Panc1 (cell line): ENCODE data around the gene RNF114. TPM values are rescaled to one million over a fixed set of nuclear protein-coding genes. Genes with fewer than 3 reads are reported as not detected.
"Not testable (repeated sequence)": the region's sequence is repeated elsewhere in the genome, so short reads cannot be mapped to it uniquely, and the experiment has no call there.

Experiments used
- ATAC-seq: fragments of 200-7000 bp; cut with Tn5 transposase; 2 replicates; pipeline ENCODE4 v1.9.1; 2020; ENCODE audit warnings: mild to moderate bottlenecking, moderate library complexity
- BruUV-seq: library from RNA; stranded (reverse); fragments of 400-500 nt; replicated peaks from 2 replicates; lab custom pipeline; 2021; lab: Mats Ljungman, UMichigan
- CTCF ChIA-PET: fragments of 300-600 bp; sonication (Branson Sonifier 250); formaldehyde crosslinking; loops from one replicate; lab custom pipeline; 2022; ENCODE audit warnings: antibody characterized with exemption; lab: Charles Lee
- POLR2A ChIA-PET: fragments of 300-600 bp; sonication (Branson Sonifier 250); formaldehyde crosslinking; loops from one replicate; lab custom pipeline; 2022; ENCODE audit warnings: antibody characterized with exemption; lab: Charles Lee
- DNase-seq: peaks from one replicate; pipeline ENCODE4 v3.0.0-alpha.2; 2010; ENCODE audit warnings: low read depth, low spot score
- H3K27ac ChIP-seq: 2 replicates; pipeline ENCODE4 v1.5.1; 2011; ENCODE audit warnings: mild to moderate bottlenecking, low read length, inconsistent platforms
- H3K27me3 ChIP-seq: fragments of 200-500 bp; sonication (Bioruptor generic); 2 replicates; pipeline ENCODE4 v1.6.0; 2014; ENCODE audit warnings: low read length, inconsistent platforms; ENCODE audit not compliant: control insufficient read depth, insufficient read depth
- H3K36me3 ChIP-seq: fragments of 200-500 bp; sonication (Bioruptor generic); 2 replicates; pipeline ENCODE4 v1.5.1; 2014; ENCODE audit warnings: inconsistent platforms, mild to moderate bottlenecking, low read length, moderate library complexity; ENCODE audit not compliant: control insufficient read depth, insufficient read depth
- H3K4me1 ChIP-seq: 2 replicates; pipeline ENCODE4 v1.5.1; 2011; ENCODE audit warnings: inconsistent platforms, mild to moderate bottlenecking, low read length, moderate library complexity; ENCODE audit not compliant: control insufficient read depth, insufficient read depth
- H3K4me3 ChIP-seq, 2 experiments: 2 replicates each; pipeline ENCODE4 v1.5.1; 2011 to 2012; ENCODE audit warnings: low read depth in 2 of 2, low read length in 2 of 2, mild to moderate bottlenecking in 2 of 2, inconsistent platforms in 1 of 2, moderate library complexity in 1 of 2
- H3K9me3 ChIP-seq: fragments of 200-500 bp; sonication (Bioruptor generic); 2 replicates; pipeline ENCODE4 v1.5.1; 2014; ENCODE audit warnings: low read depth, mild to moderate bottlenecking, inconsistent platforms, low read length, moderate library complexity; ENCODE audit not compliant: control insufficient read depth, insufficient read depth
- POLR2AphosphoS5 ChIP-seq: IDR thresholded peaks from 2 replicates; pipeline ENCODE4 v1.6.1; 2012; ENCODE audit warnings: mild to moderate bottlenecking, low read depth, low read length, moderate library complexity
- SIN3A ChIP-seq: IDR thresholded peaks from 2 replicates; pipeline ENCODE4 v1.6.1; 2012; ENCODE audit warnings: low read depth, mild to moderate bottlenecking, low read length, moderate library complexity, borderline replicate concordance; ENCODE audit not compliant: insufficient read depth
- TCF7L2 ChIP-seq: IDR thresholded peaks from 2 replicates; pipeline ENCODE4 v1.6.1; 2011; ENCODE audit warnings: mild to moderate bottlenecking, low read depth, low read length, inconsistent platforms
- in situ Hi-C: cut with HindIII; loops from 2 replicates; pipeline ENCODE4 v1.10.0; 2016; ENCODE audit warnings: low sequenced_read_pairs, low pct_unique_long_range_greater_than_20kb
- intact Hi-C: fragments of 100-400 bp; cut with micrococcal nuclease; formaldehyde crosslinking; loops from one replicate; pipeline ENCODE4 v1.10.0; 2022; ENCODE audit not compliant: unreplicated experiment
- total RNA-seq: library from RNA; stranded (reverse); gene quantifications from one replicate; pipeline ENCODE4 v1.2.1, GENCODE V29; 2021; ENCODE audit not compliant: unreplicated experiment
- TF ChIP-seq, protein P1 (sequence below), 2 experiments: IDR thresholded peaks; 2 replicates each; pipeline ENCODE4 v1.6.1; 2011 to 2012; ENCODE audit warnings: low read depth in 2 of 2, control low read depth in 1 of 2, low read length in 1 of 2, mild to moderate bottlenecking in 1 of 2, moderate library complexity in 1 of 2; ENCODE audit not compliant: insufficient read depth in 1 of 2
- TF ChIP-seq, protein P2 (sequence below): fragments of 450-650 bp; IDR thresholded peaks from 2 replicates; pipeline ENCODE4 v1.5.1; 2017; ENCODE audit warnings: mild to moderate bottlenecking

The RNF114 gene
- total RNA-seq, 1 experiment from 2014 or later: 70.0 TPM

DNA sequence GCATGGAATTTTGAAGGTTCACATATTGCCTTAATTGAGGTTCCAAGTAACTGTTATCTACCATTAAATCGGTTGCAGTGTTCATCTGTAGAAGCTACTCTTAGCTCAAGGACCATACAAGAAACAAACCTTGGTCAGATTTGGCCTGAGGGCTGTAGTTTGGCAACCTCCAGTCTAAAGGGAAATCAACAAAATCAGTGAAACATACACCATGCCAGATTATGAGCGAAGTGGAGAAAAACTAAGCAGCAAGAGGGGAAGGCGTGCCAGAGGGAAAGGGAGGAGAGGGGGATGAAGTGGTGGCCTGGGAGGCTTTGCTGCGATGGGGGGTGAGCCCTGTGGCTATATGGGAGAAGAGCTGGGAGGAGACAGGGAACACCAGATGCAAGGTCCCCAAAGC, 37.8 kb downstream of the RNF114 start:
- H3K36me3 ChIP-seq: no peaks in the 10 kb centered on the region
- no peaks in the 10 kb centered on the region for H3K9me3 ChIP-seq
- BruUV-seq: no TSS peak
- intact Hi-C loops: no loop called here
- no peaks in the 10 kb centered on the region; the same call in 1 of the 2 replicates for H3K4me1 ChIP-seq
- DNase-seq (no peak), ATAC-seq (no peak)
- ChIA-PET POLR2A (no interaction called here), CTCF (no interaction called here)
- H3K4me3 ChIP-seq: no peak overlapping the region
- H3K27ac ChIP-seq: no peak overlapping the region
- in situ Hi-C loops: no loop called here
- TF ChIP-seq SIN3A: no peak
- no peak for TF ChIP-seq POLR2AphosphoS5
- TF ChIP-seq, protein P1, sequence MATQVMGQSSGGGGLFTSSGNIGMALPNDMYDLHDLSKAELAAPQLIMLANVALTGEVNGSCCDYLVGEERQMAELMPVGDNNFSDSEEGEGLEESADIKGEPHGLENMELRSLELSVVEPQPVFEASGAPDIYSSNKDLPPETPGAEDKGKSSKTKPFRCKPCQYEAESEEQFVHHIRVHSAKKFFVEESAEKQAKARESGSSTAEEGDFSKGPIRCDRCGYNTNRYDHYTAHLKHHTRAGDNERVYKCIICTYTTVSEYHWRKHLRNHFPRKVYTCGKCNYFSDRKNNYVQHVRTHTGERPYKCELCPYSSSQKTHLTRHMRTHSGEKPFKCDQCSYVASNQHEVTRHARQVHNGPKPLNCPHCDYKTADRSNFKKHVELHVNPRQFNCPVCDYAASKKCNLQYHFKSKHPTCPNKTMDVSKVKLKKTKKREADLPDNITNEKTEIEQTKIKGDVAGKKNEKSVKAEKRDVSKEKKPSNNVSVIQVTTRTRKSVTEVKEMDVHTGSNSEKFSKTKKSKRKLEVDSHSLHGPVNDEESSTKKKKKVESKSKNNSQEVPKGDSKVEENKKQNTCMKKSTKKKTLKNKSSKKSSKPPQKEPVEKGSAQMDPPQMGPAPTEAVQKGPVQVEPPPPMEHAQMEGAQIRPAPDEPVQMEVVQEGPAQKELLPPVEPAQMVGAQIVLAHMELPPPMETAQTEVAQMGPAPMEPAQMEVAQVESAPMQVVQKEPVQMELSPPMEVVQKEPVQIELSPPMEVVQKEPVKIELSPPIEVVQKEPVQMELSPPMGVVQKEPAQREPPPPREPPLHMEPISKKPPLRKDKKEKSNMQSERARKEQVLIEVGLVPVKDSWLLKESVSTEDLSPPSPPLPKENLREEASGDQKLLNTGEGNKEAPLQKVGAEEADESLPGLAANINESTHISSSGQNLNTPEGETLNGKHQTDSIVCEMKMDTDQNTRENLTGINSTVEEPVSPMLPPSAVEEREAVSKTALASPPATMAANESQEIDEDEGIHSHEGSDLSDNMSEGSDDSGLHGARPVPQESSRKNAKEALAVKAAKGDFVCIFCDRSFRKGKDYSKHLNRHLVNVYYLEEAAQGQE (IDR thresholded peaks at IDR 0.05; ENCODE audit: insufficient read depth in 1 of 2, low read depth in 2 of 2, low read length in 1 of 2): no peak
- H3K27me3 ChIP-seq: no peaks in the 10 kb centered on the region

DNA sequence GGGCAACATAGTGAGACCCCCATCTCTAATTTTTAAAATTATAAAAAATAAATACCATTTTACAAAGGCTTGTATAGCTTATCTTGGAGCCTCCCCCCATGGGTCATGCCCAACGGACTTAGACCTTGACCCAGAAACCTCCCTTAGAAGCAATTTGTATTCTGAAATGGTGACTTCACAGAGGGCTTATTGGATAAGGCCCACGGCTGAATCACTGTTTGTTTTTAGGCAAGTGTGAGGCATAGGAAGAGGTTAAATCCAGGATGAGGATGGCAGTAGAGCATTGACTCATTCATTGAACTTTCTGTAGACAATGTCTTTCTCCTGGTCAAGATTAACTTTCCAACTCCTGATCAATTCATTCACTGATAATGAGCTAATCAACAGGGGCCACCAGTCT, 40.3 kb downstream of the RNF114 start:
- H3K36me3 ChIP-seq: no peaks in the 10 kb centered on the region
- no peak overlapping the region for H3K4me3 ChIP-seq
- ChIA-PET CTCF (interaction anchor here (0.7 to 2.5 kb wide), 3 partner anchors 13 to 247 kb away, joined by 3 to 11 read pairs (median 5); no protein-coding TSS in a partner anchor), POLR2A (interaction anchor here (0.6 kb wide), 1 partner anchor 19 kb away, joined by 11 read pairs; no protein-coding TSS in a partner anchor)
- no peak for ATAC-seq
- no peaks in the 10 kb centered on the region for H3K27me3 ChIP-seq
- in situ Hi-C loops: no loop called here
- H3K4me1 ChIP-seq: no peaks in the 10 kb centered on the region; the same call in 1 of the 2 replicates
- TF ChIP-seq, protein P2, sequence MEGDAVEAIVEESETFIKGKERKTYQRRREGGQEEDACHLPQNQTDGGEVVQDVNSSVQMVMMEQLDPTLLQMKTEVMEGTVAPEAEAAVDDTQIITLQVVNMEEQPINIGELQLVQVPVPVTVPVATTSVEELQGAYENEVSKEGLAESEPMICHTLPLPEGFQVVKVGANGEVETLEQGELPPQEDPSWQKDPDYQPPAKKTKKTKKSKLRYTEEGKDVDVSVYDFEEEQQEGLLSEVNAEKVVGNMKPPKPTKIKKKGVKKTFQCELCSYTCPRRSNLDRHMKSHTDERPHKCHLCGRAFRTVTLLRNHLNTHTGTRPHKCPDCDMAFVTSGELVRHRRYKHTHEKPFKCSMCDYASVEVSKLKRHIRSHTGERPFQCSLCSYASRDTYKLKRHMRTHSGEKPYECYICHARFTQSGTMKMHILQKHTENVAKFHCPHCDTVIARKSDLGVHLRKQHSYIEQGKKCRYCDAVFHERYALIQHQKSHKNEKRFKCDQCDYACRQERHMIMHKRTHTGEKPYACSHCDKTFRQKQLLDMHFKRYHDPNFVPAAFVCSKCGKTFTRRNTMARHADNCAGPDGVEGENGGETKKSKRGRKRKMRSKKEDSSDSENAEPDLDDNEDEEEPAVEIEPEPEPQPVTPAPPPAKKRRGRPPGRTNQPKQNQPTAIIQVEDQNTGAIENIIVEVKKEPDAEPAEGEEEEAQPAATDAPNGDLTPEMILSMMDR: no peak
- TF ChIP-seq POLR2AphosphoS5 (no peak), SIN3A (no peak), TCF7L2 (no peak)
- TF ChIP-seq, protein P1 (IDR thresholded peaks at IDR 0.05; ENCODE audit: insufficient read depth in 1 of 2, low read depth in 2 of 2, low read length in 1 of 2): no peak
- no peak overlapping the region for H3K27ac ChIP-seq
- DNase-seq: no peak
- H3K9me3 ChIP-seq: no peaks in the 10 kb centered on the region
- no TSS peak for BruUV-seq
- intact Hi-C loops: no loop called here

DNA sequence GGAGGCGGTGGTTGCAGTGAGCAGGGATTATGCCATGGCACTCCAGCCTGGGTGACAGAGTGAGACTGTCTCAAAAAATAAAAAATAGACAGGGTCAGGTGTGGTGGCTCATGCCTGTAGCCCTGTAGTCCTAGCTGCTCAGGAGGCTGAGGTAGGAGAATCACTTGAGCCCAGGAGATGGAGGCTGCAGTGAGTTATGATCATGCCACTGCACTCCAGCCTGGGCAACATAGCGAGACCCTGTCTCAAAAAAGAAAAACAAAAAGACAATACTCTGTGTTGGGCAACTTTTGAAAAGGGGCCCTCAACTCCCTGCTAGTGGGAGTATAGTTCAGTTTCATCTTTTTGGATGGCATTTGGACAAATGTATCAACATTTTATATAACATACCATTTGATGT, 41.5 kb downstream of the RNF114 start:
- H3K27me3 ChIP-seq, H3K9me3 ChIP-seq, ATAC-seq, DNase-seq, intact Hi-C loops, H3K4me3 ChIP-seq, in situ Hi-C loops, H3K4me1 ChIP-seq, BruUV-seq, POLR2A ChIA-PET, H3K27ac ChIP-seq, H3K36me3 ChIP-seq: not testable (repeated sequence)
- CTCF ChIA-PET: interaction anchor here (0.6 to 4.8 kb wide), 5 partner anchors 13 to 99 kb away, joined by 3 to 97 read pairs (median 7); no protein-coding TSS in a partner anchor
